Spinal cord (tissue), 10 donors: ENCODE results near the gene WBP2. TPM values are rescaled to one million over a fixed set of nuclear protein-coding genes. Genes with fewer than 3 reads are reported as not detected.

Experiments
- DNase-seq, 6 donors: peaks; one replicate each; pipeline versions ENCODE4 v3.0.0 to v3.0.0-alpha.2; 2013 to 2015; ENCODE audit warnings: low spot score in 6 of 6, low read depth in 4 of 6
- H3K27ac ChIP-seq: one replicate; pipeline ENCODE4 v1.5.1; 2013; ENCODE audit warnings: low read depth, low read length, control low read depth
- H3K27me3 ChIP-seq: one replicate; pipeline ENCODE4 v1.6.1; 2013; ENCODE audit warnings: low read length; ENCODE audit not compliant: control insufficient read depth, insufficient read depth
- H3K36me3 ChIP-seq: one replicate; pipeline ENCODE4 v1.6.1; 2013; ENCODE audit warnings: low read length; ENCODE audit not compliant: control insufficient read depth, insufficient read depth
- H3K4me1 ChIP-seq: one replicate; pipeline ENCODE4 v1.6.1; 2013; ENCODE audit warnings: low read length; ENCODE audit not compliant: control insufficient read depth, insufficient read depth
- H3K4me3 ChIP-seq: one replicate; pipeline ENCODE4 v1.5.1; 2013; ENCODE audit warnings: low read depth, low read length, control low read depth
- H3K9me3 ChIP-seq: one replicate; pipeline ENCODE4 v1.6.1; 2013; ENCODE audit warnings: low read length; ENCODE audit not compliant: control insufficient read depth, insufficient read depth
- WGBS: methylation state at CpG from one replicate; pipeline ENCODE4 v1.1.5; 2013; ENCODE audit warnings: missing lambda C conversion rate; ENCODE audit not compliant: insufficient coverage; 5-methylcytosine and 5-hydroxymethylcytosine counted together
- polyA plus RNA-seq, 2 donors: library from polyadenylated mRNA; unstranded; fragments of 120-200 nt; gene quantifications; one replicate each; pipeline ENCODE4 v1.2.1, GENCODE V29; 2013; ENCODE audit not compliant: insufficient read length in 2 of 2
- total RNA-seq, 2 donors: library from RNA; depleted of rRNA in 1 of 2; stranded (reverse); fragments of 120-200 nt in 1 of 2; fragments of >200 nt in 1 of 2; gene quantifications; one replicate each; pipeline versions ENCODE4 v1.2.3 to v1.2.4, GENCODE V29; 2013 to 2014
- donor health status: healthy.

The WBP2 gene
- total and polyA plus RNA-seq, 4 donors = 45.6 to 231 (median 134) TPM

- WGBS = 28% methylated on average over 30 of the region's 37 CpGs
Measured at GRCh38 chr17:75897160-75898019, 42.3 kb upstream of the WBP2 start.

GRCh38 chr17:75896415-75897159, 41.5 kb upstream of the WBP2 start, which contains the start of gene TRIM65:
Gene TRIM65, minus strand, starts transcription at chr17:75896951. Its CDS starts 14 bp downstream, at chr17:75896937.
- H3K36me3 ChIP-seq = peaks cover 78% of the 10 kb centered on the region
- WGBS = under 1% methylated on average over 102 of the region's 102 CpGs
- H3K4me1 ChIP-seq = peaks cover 51% of the 10 kb centered on the region

More at GRCh38 chr17:75897160-75898019, 42.3 kb upstream of the WBP2 start:
- Histone ChIP-seq H3K27ac (peak overlapping the region; percentile 92), H3K9me3 (no peaks in the 10 kb centered on the region), H3K4me3 (peak overlapping the region; percentile 45), H3K27me3 (no peaks in the 10 kb centered on the region), H3K36me3 (peaks cover 77% of the 10 kb centered on the region), H3K4me1 (peaks cover 44% of the 10 kb centered on the region)
- peak in 2 of 6 donors; percentile 13 to 61 for DNase-seq

GRCh38 chr17:75895370-75896155, 40.4 kb upstream of the WBP2 start:
- 27% methylated on average over 26 of the region's 28 CpGs for WGBS
- no peaks in the 10 kb centered on the region for H3K9me3 ChIP-seq
- H3K36me3 ChIP-seq = peaks cover 78% of the 10 kb centered on the region
- H3K27ac ChIP-seq = peak overlapping the region; percentile 6
- H3K4me3 ChIP-seq = peak overlapping the region; percentile 62
- peaks cover 53% of the 10 kb centered on the region for H3K4me1 ChIP-seq
- DNase-seq = peak in 1 of 6 donors; percentile 25
- H3K27me3 ChIP-seq = no peaks in the 10 kb centered on the region

More at GRCh38 chr17:75896415-75897159, 41.5 kb upstream of the WBP2 start, which contains the start of gene TRIM65:
- DNase-seq = peak in 3 of 6 donors; percentile 66 to 92 (median 87)
- H3K27me3 ChIP-seq = no peaks in the 10 kb centered on the region
- peak within 1 kb of the TSS; percentile 62 for H3K4me3 ChIP-seq
- H3K9me3 ChIP-seq = no peaks in the 10 kb centered on the region
- H3K27ac ChIP-seq = peak within 1 kb of the TSS; percentile 92

DNA sequence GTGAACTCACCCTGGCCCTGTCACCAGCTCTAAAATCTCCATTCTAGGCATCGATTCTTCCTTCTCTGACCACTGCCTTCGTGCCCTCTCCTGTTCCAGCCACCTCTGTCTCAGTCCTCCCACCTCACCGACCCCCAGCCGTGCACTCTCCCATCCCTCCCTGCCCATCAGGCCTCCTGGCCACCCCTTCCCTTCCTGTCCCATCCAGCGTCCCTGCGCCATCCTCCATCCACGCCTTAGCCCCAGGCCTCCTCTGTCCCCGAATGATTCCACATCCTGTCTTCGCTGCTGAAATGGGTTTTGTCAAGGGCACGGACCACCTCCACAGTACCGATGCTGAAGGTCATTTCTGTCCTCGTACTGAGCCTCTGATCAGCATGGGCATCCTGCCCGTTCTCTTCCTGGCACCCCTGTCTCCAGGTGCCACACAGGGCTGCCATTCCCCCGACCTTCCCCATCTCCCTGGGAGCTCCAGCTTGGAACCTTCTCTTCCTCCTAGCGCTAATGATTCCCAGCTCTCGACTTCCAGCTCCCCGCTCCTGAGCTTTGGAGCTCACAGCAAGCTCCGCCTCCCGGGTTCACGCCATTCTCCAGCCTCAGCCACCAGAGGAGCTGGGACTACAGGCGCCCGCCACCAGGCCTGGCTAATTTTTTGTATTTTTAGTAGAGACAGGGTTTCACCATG, 39.1 kb upstream of the WBP2 start:
- Histone ChIP-seq H3K9me3 (no peaks in the 10 kb centered on the region), H3K27me3 (no peaks in the 10 kb centered on the region), H3K27ac (no peak overlapping the region), H3K4me1 (peaks cover 53% of the 10 kb centered on the region), H3K4me3 (no peak overlapping the region), H3K36me3 (peaks cover 74% of the 10 kb centered on the region)
- peak in 1 of 6 donors; percentile 22 for DNase-seq
- 80% methylated on average over 17 of the region's 22 CpGs for WGBS

GRCh38 chr17:75893305-75894048, 38.3 kb upstream of the WBP2 start:
- Histone ChIP-seq H3K27ac (no peak overlapping the region), H3K4me1 (peaks cover 53% of the 10 kb centered on the region), H3K36me3 (peaks cover 70% of the 10 kb centered on the region), H3K4me3 (no peak overlapping the region), H3K27me3 (no peaks in the 10 kb centered on the region), H3K9me3 (no peaks in the 10 kb centered on the region)
- 87% methylated on average over 15 of the region's 18 CpGs for WGBS
- DNase-seq = no peak

GRCh38 chr17:75892556-75893224, 37.6 kb upstream of the WBP2 start:
- Histone ChIP-seq H3K27ac (no peak overlapping the region), H3K27me3 (no peaks in the 10 kb centered on the region), H3K4me3 (no peak overlapping the region), H3K36me3 (peaks cover 65% of the 10 kb centered on the region), H3K9me3 (no peaks in the 10 kb centered on the region), H3K4me1 (peaks cover 49% of the 10 kb centered on the region)
- WGBS = 96% methylated on average over 16 of the region's 16 CpGs
- no peak for DNase-seq

GRCh38 chr17:75891605-75892555, 36.7 kb upstream of the WBP2 start:
- H3K4me1 ChIP-seq = peaks cover 41% of the 10 kb centered on the region
- peaks cover 59% of the 10 kb centered on the region for H3K36me3 ChIP-seq
- H3K27me3 ChIP-seq = no peaks in the 10 kb centered on the region
- 84% methylated on average over 24 of the region's 32 CpGs for WGBS
- H3K4me3 ChIP-seq = no peak overlapping the region
- H3K9me3 ChIP-seq = no peaks in the 10 kb centered on the region
- DNase-seq = no peak
- no peak overlapping the region for H3K27ac ChIP-seq
